HFFc6 (cell line): ENCODE measurements around the gene SDK2. TPM values are rescaled to one million over a fixed set of nuclear protein-coding genes. Genes with fewer than 3 reads are reported as not detected.

Source experiments
- DNase-seq: peaks from one replicate; pipeline ENCODE4 v3.0.0-alpha.2; 2018
- H3K27ac Mint-ChIP-seq: 2 replicates; pipeline ENCODE4 v1.8.0; 2020; ENCODE audit warnings: mild to moderate bottlenecking, mixed read lengths
- H3K27me3 Mint-ChIP-seq: 2 replicates; pipeline ENCODE4 v1.8.0; 2021; ENCODE audit warnings: mild to moderate bottlenecking, moderate library complexity, mixed read lengths; ENCODE audit not compliant: insufficient read depth
- H3K36me3 Mint-ChIP-seq: 2 replicates; pipeline ENCODE4 v1.8.0; 2021; ENCODE audit warnings: low read depth, mixed read lengths
- H3K4me1 Mint-ChIP-seq: 2 replicates; pipeline ENCODE4 v1.8.0; 2020; ENCODE audit warnings: low read depth, mixed read lengths
- H3K4me3 Mint-ChIP-seq: 2 replicates; pipeline ENCODE4 v1.8.0; 2020; ENCODE audit warnings: mild to moderate bottlenecking, moderate library complexity, mixed read lengths
- H3K9me3 Mint-ChIP-seq: 2 replicates; pipeline ENCODE4 v1.8.0; 2020; ENCODE audit warnings: mild to moderate bottlenecking, mixed read lengths
- total RNA-seq, 6 experiments: library from RNA; stranded (reverse); fragmentation: NEBNext Ultra II Directional; extraction: Animal tissue kit (Norgen Biotek cat#: 25700); gene quantifications; 2 replicates in 1 of 6; 3 replicates in 5 of 6; pipeline ENCODE4 v1.2.3, GENCODE V29; 2021
- TF ChIP-seq, protein P1 (sequence below): fragments of 200-600 bp; sonication (generic); IDR thresholded peaks from 2 replicates; pipeline ENCODE4 v1.5.0; 2021; ENCODE audit warnings: antibody characterized with exemption, mild to moderate bottlenecking

Gene SDK2
- total RNA-seq, 6 experiments from 2014 or later = 0.03 TPM; not detected in 4

DNA sequence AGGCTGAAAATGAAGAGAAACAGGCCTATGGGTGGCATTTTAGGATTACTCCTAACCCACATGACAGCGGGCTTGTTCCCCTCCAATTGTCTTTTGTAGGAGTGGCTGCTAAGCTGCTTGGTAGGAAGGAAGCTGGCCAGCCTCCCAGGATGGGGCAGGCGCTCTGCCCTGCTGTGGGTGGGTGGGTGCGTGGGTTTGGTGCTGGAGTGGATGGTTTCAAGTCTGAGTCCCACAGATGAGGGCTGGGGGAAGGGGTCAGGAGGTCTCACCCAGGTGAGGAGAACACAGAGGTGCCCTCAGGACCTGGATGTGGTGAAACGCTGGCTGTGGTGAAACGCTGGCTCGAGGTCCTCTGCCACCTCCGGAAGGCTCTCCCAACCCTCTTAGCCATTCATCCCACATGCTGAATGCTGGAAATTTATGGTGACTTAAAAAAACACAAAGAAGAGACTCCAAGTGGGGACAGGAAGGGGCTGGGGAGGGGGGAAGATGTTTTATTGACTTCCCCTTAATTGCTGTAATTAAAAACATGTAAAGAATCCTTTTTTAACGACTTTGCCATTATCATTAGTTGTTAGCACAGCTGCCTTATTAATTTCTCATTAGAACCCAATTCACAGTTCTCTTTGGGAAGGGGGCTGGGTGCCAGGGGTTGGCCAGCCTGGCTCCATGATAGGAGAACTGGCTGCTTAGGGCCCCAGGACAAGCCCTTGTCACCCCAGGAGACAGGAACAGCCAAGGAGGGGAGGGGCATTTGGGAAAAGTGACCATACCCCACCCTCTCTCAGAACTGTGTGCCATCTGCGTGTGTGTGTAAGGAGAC, 178.9 kb downstream of the SDK2 start:
- Mint-ChIP-seq H3K36me3 (no peaks in the 10 kb centered on the region), H3K27ac (no peak overlapping the region), H3K27me3 (no peaks in the 10 kb centered on the region; the same call in 1 of the 2 replicates), H3K4me1 (no peaks in the 10 kb centered on the region), H3K4me3 (no peak overlapping the region), H3K9me3 (peaks cover 27% of the 10 kb centered on the region)
- TF ChIP-seq, protein P1, sequence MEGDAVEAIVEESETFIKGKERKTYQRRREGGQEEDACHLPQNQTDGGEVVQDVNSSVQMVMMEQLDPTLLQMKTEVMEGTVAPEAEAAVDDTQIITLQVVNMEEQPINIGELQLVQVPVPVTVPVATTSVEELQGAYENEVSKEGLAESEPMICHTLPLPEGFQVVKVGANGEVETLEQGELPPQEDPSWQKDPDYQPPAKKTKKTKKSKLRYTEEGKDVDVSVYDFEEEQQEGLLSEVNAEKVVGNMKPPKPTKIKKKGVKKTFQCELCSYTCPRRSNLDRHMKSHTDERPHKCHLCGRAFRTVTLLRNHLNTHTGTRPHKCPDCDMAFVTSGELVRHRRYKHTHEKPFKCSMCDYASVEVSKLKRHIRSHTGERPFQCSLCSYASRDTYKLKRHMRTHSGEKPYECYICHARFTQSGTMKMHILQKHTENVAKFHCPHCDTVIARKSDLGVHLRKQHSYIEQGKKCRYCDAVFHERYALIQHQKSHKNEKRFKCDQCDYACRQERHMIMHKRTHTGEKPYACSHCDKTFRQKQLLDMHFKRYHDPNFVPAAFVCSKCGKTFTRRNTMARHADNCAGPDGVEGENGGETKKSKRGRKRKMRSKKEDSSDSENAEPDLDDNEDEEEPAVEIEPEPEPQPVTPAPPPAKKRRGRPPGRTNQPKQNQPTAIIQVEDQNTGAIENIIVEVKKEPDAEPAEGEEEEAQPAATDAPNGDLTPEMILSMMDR = no peak
- DNase-seq = no peak

DNA sequence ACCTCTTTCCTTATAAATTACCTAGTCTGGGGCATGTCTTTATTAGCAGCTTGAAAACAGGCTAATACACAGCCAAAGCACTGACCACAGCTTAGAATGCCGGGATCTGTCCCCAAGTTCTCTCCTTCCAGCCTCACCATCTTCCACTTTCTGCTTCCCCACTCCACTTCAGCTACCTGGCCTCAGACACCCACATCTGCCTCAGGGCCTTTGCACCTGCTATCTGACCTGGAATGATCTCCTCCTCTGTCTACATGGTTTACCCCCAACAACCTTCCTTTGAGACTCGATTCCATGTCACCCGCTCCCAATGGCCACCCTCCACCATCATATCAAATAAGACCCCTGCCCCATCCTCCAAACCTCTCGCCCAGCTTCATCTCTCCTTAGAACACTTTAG, 179.8 kb downstream of the SDK2 start:
- no peak overlapping the region for H3K27ac Mint-ChIP-seq

DNA sequence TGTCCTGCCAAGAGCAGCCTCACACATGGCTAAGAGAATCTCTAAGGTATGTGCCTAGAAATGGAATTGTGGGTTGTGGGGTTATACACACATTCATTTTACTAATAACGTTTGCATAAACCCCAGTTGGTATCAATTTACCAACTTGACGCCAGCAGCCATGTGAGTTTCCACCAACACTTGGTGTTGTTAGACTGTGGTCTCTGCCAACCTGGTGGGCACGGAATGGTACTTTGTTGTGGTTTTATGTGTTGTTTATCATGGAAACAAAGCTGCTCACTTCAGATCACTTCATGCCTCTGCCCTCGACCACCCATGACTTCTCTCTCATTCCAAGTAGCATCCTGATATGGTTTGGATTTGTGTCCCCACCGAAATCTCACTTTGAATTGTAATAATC, 180.4 kb downstream of the SDK2 start:
- peaks cover 6% of the 10 kb centered on the region; the same call in 1 of the 2 replicates for H3K36me3 Mint-ChIP-seq
- H3K27ac Mint-ChIP-seq = no peak overlapping the region
- H3K9me3 Mint-ChIP-seq = peaks cover 30% of the 10 kb centered on the region
- no peaks in the 10 kb centered on the region for H3K4me1 Mint-ChIP-seq
- no peak for DNase-seq
- H3K27me3 Mint-ChIP-seq = no peaks in the 10 kb centered on the region; the same call in 1 of the 2 replicates
- no peak overlapping the region for H3K4me3 Mint-ChIP-seq
- TF ChIP-seq, protein P1 = no peak

More for the DNA sequence above, 179.8 kb downstream of the SDK2 start:
- Mint-ChIP-seq H3K36me3 (no peaks in the 10 kb centered on the region), H3K4me1 (no peaks in the 10 kb centered on the region), H3K4me3 (no peak overlapping the region), H3K27me3 (no peaks in the 10 kb centered on the region; the same call in 1 of the 2 replicates), H3K9me3 (peaks cover 28% of the 10 kb centered on the region)
- TF ChIP-seq, protein P1 = no peak
- no peak for DNase-seq

DNA sequence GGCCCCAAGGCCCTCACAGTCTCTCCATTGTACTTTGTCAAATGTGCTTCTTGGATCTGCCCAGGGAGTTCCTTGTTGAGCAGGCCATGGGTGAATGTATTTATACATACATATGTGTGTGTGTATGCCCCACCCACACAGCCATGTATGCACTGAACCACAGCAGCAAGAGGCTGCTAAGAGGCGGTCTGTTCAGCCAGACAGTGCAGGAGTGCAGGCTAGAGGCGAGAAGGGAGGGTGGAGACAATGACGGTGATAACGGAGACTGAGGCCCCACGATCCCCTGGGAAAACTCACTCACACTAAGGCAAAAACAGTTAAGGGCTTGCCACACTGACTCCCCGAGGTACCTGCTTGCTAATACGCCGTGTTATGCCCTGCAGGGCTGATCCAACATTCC, 181.4 kb downstream of the SDK2 start:
- Mint-ChIP-seq H3K27me3 (no peaks in the 10 kb centered on the region; the same call in none of the 2 replicates), H3K27ac (no peak overlapping the region), H3K36me3 (peaks cover 6% of the 10 kb centered on the region; the same call in 1 of the 2 replicates), H3K4me3 (no peak overlapping the region), H3K9me3 (peaks cover 38% of the 10 kb centered on the region), H3K4me1 (no peaks in the 10 kb centered on the region)
- TF ChIP-seq, protein P1 = no peak
- DNase-seq = no peak

DNA sequence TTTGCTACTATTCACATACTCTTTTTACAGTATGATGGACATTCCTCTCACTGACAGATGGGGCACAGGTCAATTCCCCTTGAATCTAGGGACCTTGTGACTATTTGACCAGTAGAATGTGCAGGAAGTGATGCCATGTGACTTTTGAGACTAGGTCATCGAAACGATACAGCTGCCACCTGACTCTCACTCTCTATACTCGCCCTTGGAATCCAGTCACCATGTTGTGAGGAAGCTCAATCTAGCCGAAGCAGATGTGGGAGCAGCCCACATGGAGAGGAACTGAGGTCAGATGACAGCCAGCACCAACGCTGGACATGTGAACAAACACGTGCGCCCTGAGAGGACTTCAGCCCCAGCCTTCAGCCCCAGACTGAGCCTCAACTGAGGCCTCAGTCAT, 184.3 kb downstream of the SDK2 start:
- Mint-ChIP-seq H3K27me3 (peaks cover 3% of the 10 kb centered on the region; the same call in 1 of the 2 replicates), H3K36me3 (peaks cover 6% of the 10 kb centered on the region; the same call in 1 of the 2 replicates), H3K4me3 (no peak overlapping the region), H3K27ac (no peak overlapping the region), H3K9me3 (peaks cover 40% of the 10 kb centered on the region), H3K4me1 (no peaks in the 10 kb centered on the region)
- TF ChIP-seq, protein P1 = no peak
- DNase-seq = no peak
